HepG2 (cell line): ENCODE data around the gene PACS1. TPM values are rescaled to one million over a fixed set of nuclear protein-coding genes. Genes with fewer than 3 reads are reported as not detected.
A peak's percentile ranks its signal among the peaks of the same experiment; 100 is the strongest.

Experiments
- AGO1 ChIP-seq: fragments of 200-400 bp; formaldehyde crosslinking; IDR thresholded peaks from 2 replicates; pipeline ENCODE4 v1.6.1; 2017; ENCODE audit warnings: mild to moderate bottlenecking, low read depth, low read length, moderate library complexity; ENCODE audit not compliant: poor library complexity, severe bottlenecking
- CCAR2 ChIP-seq: fragments of 200-400 bp; formaldehyde crosslinking; optimal IDR thresholded peaks from 2 replicates; pipeline ENCODE3; 2018; ENCODE audit warnings: low read depth, mild to moderate bottlenecking, low read length, moderate library complexity
- HNRNPLL ChIP-seq: fragments of 200-400 bp; formaldehyde crosslinking; IDR thresholded peaks from 2 replicates; pipeline ENCODE4 v1.6.1; 2017; ENCODE audit warnings: mild to moderate bottlenecking, low read depth, low read length; ENCODE audit not compliant: poor library complexity, severe bottlenecking
- HOXA3 ChIP-seq: sonication (generic); formaldehyde crosslinking; IDR thresholded peaks from 2 replicates; pipeline ENCODE4 v1.5.0; 2020; ENCODE audit warnings: missing genetic modification reagents
- NFKB2 ChIP-seq: sonication (generic); formaldehyde crosslinking; IDR thresholded peaks from 2 replicates; pipeline ENCODE4 v1.4.0; 2020; ENCODE audit warnings: missing genetic modification reagents, borderline replicate concordance
- PHF20 ChIP-seq: sonication (generic); formaldehyde crosslinking; IDR thresholded peaks from 2 replicates; pipeline ENCODE4 v1.5.0; 2020; ENCODE audit warnings: mild to moderate bottlenecking, missing genetic modification reagents
- SAFB2 ChIP-seq: sonication (generic); formaldehyde crosslinking; IDR thresholded peaks from 2 replicates; pipeline ENCODE4 v1.5.1; 2020; ENCODE audit warnings: missing genetic modification reagents, low read depth, mild to moderate bottlenecking, borderline replicate concordance
- SOX5 ChIP-seq: IDR thresholded peaks from 2 replicates; pipeline ENCODE4 v1.6.1; 2016; ENCODE audit warnings: borderline replicate concordance
- SUZ12 ChIP-seq: fragments of 150-350 bp; IDR thresholded peaks from 2 replicates; pipeline ENCODE4 v1.6.1; 2014; ENCODE audit warnings: low read depth, low read length
- YEATS2 ChIP-seq: sonication (generic); formaldehyde crosslinking; IDR thresholded peaks from 2 replicates; pipeline ENCODE4 v1.4.0; 2020; ENCODE audit warnings: missing genetic modification reagents, borderline replicate concordance
- YY1 ChIP-seq: IDR thresholded peaks from 2 replicates; pipeline ENCODE4 v1.6.1; 2011; ENCODE audit warnings: low read length, low read depth, moderate library complexity, mild to moderate bottlenecking; ENCODE audit not compliant: insufficient read depth, insufficient replicate concordance
- ZNF24 ChIP-seq: fragments of 450-650 bp; IDR thresholded peaks from 2 replicates; pipeline ENCODE4 v1.6.1; 2017; ENCODE audit warnings: antibody characterized with exemption, mild to moderate bottlenecking
- ZNF274 ChIP-seq: sonication (generic); formaldehyde crosslinking; IDR thresholded peaks from 2 replicates; pipeline ENCODE4 v1.5.1; 2020; ENCODE audit warnings: mild to moderate bottlenecking, missing genetic modification reagents
- polyA plus RNA-seq, 8 experiments: library from polyadenylated mRNA; depleted of rRNA in 3 of 8; stranded (reverse) in 7 of 8; unstranded in 1 of 8; fragments of >200 nt; fragmentation: Illumina TruSeq in 4 of 8; extraction: Trizol in 4 of 8; gene quantifications; 2 replicates each; pipeline versions ENCODE4 v1.2.1 to v1.2.3, GENCODE V29; 2011 to 2016; ENCODE audit warnings: low read depth in 4 of 8, missing spikeins in 1 of 8, mixed read lengths in 1 of 8; ENCODE audit not compliant: insufficient read depth in 1 of 8
- total RNA-seq, 5 experiments: library from RNA; depleted of rRNA; stranded (reverse); fragments of >200 nt; fragmentation: Illumina TruSeq; extraction: Trizol; gene quantifications; 2 replicates each; pipeline ENCODE4 v1.2.3, GENCODE V29; 2016; ENCODE audit warnings: low read depth in 1 of 5
- TF ChIP-seq, protein P1 (sequence below): sonication (generic); formaldehyde crosslinking; IDR thresholded peaks from 2 replicates; pipeline ENCODE4 v1.5.0; 2020; ENCODE audit warnings: missing genetic modification reagents, mild to moderate bottlenecking, borderline replicate concordance
- TF ChIP-seq, protein P2 (sequence below): sonication (generic); formaldehyde crosslinking; IDR thresholded peaks from 2 replicates; pipeline ENCODE4 v1.5.1; 2020; ENCODE audit warnings: mild to moderate bottlenecking, missing genetic modification reagents, moderate library complexity
- TF ChIP-seq, protein P3 (sequence below): sonication (generic); formaldehyde crosslinking; IDR thresholded peaks from 2 replicates; pipeline ENCODE4 v1.8.1; 2023; ENCODE audit warnings: mild to moderate bottlenecking, inconsistent platforms, moderate library complexity, missing genetic modification reagents, borderline replicate concordance
- TF ChIP-seq, protein P4 (sequence below): sonication (generic); formaldehyde crosslinking; IDR thresholded peaks from 2 replicates; pipeline ENCODE4 v1.8.1; 2023; ENCODE audit warnings: mild to moderate bottlenecking, missing genetic modification reagents
- TF ChIP-seq, protein P5 (sequence below): sonication (generic); formaldehyde crosslinking; IDR thresholded peaks from 2 replicates; pipeline ENCODE4 v1.9.0; 2021; ENCODE audit warnings: missing genetic modification reagents, borderline replicate concordance
- TF ChIP-seq, protein P6 (sequence below): IDR thresholded peaks from 2 replicates; pipeline ENCODE4 v1.4.0; 2020; ENCODE audit warnings: mild to moderate bottlenecking, missing genetic modification reagents

Gene PACS1
- total and polyA plus RNA-seq, 2 of the 13 experiments (the other 11 are each of a cell fraction or from before 2014, with no cell fraction given): 7.6 to 8.6 TPM

DNA sequence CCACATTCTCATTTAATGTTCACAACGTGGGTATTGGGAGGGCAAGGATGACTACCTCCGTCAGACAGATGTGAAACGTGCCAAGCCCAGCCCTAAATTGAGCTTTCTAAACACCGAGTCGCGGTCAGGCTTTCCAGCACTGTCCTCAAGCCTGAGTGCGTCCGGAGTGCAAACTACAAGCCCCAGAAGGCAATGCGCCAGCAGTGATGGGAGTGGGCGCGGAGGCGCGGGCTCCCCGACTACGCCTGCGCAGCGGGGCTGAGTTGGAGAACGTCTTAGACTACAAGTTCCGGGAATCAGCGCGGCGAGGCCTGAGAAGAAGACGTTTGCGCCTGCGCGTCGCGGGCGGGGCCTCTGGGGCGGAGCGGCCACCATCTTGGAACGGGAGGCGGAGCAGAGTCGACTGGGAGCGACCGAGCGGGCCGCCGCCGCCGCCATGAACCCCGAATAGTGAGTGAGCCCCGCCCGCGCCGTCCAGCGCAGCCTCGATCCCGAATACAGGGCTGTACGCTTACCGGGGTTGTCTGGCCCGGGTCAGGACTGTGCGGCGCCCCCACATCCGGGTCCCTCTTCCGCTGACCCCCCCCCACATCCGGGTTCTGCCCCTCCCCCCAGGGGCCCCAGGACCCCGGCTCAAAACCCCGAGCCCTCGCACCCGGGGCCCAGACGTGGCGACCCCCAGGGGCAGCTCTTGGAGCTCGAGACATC is 198.3 kb downstream of the PACS1 start, which contains the start of gene RAB1B (continued):
- TF ChIP-seq, protein P1, sequence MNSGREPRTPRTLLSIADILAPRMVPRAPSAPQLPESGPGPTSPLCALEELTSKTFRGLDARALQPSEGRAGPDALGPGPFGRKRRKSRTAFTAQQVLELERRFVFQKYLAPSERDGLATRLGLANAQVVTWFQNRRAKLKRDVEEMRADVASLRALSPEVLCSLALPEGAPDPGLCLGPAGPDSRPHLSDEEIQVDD (CRISPR knock-in tag): no peak
- peak; percentile 75 for TF ChIP-seq PHF20 (CRISPR knock-in tag)
- TF ChIP-seq SOX5 (CRISPR knock-in tag): peak; percentile 46; the same call in 1 of the 2 replicates
- TF ChIP-seq CCAR2: no peak
- TF ChIP-seq, protein P2, sequence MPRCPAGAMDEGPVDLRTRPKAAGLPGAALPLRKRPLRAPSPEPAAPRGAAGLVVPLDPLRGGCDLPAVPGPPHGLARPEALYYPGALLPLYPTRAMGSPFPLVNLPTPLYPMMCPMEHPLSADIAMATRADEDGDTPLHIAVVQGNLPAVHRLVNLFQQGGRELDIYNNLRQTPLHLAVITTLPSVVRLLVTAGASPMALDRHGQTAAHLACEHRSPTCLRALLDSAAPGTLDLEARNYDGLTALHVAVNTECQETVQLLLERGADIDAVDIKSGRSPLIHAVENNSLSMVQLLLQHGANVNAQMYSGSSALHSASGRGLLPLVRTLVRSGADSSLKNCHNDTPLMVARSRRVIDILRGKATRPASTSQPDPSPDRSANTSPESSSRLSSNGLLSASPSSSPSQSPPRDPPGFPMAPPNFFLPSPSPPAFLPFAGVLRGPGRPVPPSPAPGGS (CRISPR knock-in tag): peak; percentile 47; the same call in 1 of the 2 replicates
- 0 out of 2 replicates have a peak, but pooled peaks have one; percentile 19 for TF ChIP-seq SAFB2 (CRISPR knock-in tag)
- TF ChIP-seq, protein P3, sequence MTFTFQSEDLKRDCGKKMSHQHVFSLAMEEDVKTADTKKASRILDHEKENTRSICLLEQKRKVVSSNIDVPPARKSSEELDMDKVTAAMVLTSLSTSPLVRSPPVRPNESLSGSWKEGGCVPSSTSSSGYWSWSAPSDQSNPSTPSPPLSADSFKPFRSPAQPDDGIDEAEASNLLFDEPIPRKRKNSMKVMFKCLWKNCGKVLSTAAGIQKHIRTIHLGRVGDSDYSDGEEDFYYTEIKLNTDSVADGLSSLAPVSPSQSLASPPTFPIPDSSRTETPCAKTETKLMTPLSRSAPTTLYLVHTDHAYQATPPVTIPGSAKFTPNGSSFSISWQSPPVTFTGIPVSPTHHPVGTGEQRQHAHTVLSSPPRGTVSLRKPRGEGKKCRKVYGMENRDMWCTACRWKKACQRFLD: peak; percentile 16; the same call in 1 of the 2 replicates
- TF ChIP-seq YEATS2 (CRISPR knock-in tag): peak; percentile 53; the same call in 1 of the 2 replicates
- TF ChIP-seq, protein P4, sequence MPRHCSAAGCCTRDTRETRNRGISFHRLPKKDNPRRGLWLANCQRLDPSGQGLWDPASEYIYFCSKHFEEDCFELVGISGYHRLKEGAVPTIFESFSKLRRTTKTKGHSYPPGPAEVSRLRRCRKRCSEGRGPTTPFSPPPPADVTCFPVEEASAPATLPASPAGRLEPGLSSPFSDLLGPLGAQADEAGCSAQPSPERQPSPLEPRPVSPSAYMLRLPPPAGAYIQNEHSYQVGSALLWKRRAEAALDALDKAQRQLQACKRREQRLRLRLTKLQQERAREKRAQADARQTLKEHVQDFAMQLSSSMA: 0 out of 2 replicates have a peak, but pooled peaks have one; percentile 38
- no peak for TF ChIP-seq ZNF24
- peak; percentile 97 for TF ChIP-seq HOXA3
- TF ChIP-seq ZNF274 (CRISPR knock-in tag): 0 out of 2 replicates have a peak, but pooled peaks have one; percentile 9
- TF ChIP-seq, protein P5, sequence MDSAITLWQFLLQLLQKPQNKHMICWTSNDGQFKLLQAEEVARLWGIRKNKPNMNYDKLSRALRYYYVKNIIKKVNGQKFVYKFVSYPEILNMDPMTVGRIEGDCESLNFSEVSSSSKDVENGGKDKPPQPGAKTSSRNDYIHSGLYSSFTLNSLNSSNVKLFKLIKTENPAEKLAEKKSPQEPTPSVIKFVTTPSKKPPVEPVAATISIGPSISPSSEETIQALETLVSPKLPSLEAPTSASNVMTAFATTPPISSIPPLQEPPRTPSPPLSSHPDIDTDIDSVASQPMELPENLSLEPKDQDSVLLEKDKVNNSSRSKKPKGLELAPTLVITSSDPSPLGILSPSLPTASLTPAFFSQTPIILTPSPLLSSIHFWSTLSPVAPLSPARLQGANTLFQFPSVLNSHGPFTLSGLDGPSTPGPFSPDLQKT (CRISPR knock-in tag): no peak
- peak; percentile 96 for TF ChIP-seq YY1
- TF ChIP-seq HNRNPLL: peak; percentile 45
- TF ChIP-seq, protein P6, sequence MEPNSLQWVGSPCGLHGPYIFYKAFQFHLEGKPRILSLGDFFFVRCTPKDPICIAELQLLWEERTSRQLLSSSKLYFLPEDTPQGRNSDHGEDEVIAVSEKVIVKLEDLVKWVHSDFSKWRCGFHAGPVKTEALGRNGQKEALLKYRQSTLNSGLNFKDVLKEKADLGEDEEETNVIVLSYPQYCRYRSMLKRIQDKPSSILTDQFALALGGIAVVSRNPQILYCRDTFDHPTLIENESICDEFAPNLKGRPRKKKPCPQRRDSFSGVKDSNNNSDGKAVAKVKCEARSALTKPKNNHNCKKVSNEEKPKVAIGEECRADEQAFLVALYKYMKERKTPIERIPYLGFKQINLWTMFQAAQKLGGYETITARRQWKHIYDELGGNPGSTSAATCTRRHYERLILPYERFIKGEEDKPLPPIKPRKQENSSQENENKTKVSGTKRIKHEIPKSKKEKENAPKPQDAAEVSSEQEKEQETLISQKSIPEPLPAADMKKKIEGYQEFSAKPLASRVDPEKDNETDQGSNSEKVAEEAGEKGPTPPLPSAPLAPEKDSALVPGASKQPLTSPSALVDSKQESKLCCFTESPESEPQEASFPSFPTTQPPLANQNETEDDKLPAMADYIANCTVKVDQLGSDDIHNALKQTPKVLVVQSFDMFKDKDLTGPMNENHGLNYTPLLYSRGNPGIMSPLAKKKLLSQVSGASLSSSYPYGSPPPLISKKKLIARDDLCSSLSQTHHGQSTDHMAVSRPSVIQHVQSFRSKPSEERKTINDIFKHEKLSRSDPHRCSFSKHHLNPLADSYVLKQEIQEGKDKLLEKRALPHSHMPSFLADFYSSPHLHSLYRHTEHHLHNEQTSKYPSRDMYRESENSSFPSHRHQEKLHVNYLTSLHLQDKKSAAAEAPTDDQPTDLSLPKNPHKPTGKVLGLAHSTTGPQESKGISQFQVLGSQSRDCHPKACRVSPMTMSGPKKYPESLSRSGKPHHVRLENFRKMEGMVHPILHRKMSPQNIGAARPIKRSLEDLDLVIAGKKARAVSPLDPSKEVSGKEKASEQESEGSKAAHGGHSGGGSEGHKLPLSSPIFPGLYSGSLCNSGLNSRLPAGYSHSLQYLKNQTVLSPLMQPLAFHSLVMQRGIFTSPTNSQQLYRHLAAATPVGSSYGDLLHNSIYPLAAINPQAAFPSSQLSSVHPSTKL (CRISPR knock-in tag): peak; percentile 6; the same call in 1 of the 2 replicates
- TF ChIP-seq SUZ12: peak; percentile 80
- TF ChIP-seq AGO1: peak; percentile 69
- TF ChIP-seq NFKB2 (CRISPR knock-in tag): 0 out of 2 replicates have a peak, but pooled peaks have one; percentile 52
